GM21528 (cell line): Measurements from ENCODE around the gene UGT1A5.

Source experiments
- ATAC-seq: cut with Tn5 transposase; IDR thresholded peaks from one replicate; pipeline ENCODE4 v1.9.1; 2021; ENCODE audit warnings: mild to moderate bottlenecking, moderate library complexity; ENCODE audit not compliant: unreplicated experiment, low FRiP score

The UGT1A5 gene

GRCh38 chr2:233712611-233713261, at the start of gene UGT1A5:
UGT1A5 (plus strand) TSS chr2:233712907; CDS start chr2:233712992, 85 bp downstream.
- no peak for ATAC-seq

DNA sequence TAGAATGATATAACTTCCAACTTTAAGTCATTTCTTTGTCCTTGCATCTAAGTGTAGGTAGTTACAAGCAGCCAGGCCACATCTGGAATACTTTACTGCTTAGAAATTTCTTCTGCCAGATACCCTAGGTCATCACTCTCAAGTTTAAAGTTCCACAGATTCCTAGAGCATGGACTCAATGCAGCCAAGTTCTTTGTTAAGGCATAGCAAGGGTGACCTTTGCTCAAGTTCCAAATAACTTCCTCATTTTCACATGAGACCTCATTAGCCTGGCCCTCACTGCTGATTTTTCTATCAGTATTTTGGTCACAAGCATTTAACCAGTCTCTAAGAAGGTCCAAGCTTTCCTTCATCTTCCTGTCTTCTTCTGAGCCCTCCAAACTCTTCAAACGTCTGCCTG, 48.8 kb upstream of the UGT1A5 start:
- ATAC-seq, result no peak

DNA sequence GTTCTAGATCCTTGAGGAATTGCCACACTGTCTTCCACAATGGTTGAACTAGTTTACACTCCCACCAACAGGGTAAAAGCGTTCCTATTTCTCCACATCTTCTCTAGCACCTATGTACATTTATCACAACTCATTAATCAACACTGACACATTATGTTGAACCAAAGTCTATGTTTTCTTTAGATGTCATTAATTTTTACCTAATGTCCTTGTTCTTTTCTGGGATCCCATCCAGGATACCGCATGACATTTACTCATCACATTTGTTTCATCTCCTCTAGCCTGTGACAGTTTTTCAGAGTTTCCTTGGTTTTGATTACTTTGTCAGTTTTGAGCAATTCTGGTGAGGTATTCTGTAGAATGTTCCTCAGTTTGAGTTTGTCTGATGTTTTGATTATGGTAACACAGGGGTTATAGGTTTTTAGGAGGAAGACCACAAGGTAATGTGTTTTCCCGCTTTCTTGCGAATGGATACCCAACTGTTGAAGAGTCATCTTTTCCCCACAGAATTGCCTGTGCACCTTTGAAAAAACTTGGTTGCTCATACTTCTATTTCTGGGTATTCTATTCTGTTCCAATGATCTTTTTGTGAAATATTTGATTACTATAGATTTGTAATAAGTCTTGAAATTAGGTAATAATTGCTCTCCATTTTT, 44.0 kb upstream of the UGT1A5 start:
- ATAC-seq, result no peak

DNA sequence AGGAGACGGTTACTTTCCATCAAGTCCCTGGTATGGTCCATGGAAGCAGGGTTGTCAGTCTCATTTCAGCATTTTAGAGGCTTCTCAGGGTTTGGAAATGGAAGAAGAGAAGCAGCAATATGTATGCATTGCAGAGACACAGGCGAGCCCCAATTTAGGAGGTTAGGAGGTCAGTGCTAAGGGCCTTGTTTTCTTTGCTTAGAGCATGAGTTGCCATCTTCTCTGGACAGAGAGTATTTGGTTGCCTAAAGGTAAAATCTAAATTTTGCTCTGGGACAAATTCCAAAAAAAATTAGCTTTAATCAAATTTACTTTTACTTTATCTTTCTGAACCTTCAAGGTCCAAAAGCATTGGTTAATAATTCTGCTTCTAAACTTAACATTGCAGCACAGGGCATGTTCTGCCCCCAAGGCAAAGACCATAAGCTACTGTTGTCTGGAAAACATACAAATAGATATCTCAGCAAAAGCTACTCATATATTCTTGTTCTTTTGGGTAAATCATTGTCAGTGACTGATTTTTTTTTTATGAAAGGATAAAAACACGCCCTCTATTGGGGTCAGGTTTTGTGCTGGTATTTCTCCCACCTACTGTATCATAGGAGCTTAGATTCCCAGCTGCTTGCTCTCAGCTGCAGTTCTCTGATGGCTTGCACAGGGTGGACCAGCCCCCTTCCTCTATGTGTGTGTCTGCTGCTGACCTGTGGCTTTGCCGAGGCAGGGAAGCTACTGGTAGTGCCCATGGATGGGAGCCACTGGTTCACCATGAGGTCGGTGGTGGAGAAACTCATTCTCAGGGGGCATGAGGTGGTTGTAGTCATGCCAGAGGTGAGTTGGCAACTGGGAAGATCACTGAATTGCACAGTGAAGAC, 41.2 kb upstream of the UGT1A5 start, which contains the start of gene UGT1A9:
Gene UGT1A9, plus strand, starts transcription at position 609 of the 872 bp plus-strand sequence. Its CDS starts 37 bp downstream, at position 646.
- ATAC-seq, result no peak

DNA sequence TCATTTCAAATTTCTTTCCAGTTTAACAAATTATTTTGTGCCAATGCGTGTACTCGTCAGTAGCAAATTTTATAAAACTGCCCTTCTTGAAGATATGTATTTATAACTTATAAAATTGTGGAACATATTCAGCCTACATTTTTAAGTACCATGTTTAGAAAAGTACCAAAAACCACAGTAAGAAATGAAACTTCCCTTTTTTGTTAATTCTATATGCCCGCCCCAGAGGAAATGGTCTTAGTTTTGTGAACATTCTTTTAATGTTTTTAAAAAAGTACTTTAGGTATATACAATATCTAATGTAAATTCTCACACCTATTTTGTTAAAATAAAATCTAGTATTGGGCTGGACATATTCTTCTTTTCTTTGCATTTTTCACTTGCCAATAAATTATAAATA, 39.8 kb upstream of the UGT1A5 start:
- no peak for ATAC-seq

GRCh38 chr2:233673896-233674295, 38.8 kb upstream of the UGT1A5 start:
- no peak for ATAC-seq

DNA sequence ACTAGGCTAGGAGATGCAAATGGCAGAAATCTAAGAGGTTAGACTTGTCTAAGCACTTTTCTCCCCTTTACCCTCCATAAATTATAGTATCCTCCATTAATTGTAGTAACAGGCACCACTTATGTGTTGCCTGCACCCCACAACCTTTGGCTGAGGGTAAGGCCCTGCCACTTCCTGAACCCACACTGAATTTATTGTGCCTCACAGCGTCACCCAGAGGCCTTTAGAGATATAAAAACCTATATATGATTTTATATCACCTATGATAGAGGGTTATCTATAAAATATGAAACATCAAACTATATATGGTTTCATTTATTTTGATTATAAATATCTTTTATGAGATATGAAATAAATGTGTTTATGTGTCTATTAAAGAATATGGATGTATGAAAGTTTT, 38.4 kb upstream of the UGT1A5 start:
- no peak for ATAC-seq

GRCh38 chr2:233674995-233675394, 37.7 kb upstream of the UGT1A5 start:
- no peak for ATAC-seq

DNA sequence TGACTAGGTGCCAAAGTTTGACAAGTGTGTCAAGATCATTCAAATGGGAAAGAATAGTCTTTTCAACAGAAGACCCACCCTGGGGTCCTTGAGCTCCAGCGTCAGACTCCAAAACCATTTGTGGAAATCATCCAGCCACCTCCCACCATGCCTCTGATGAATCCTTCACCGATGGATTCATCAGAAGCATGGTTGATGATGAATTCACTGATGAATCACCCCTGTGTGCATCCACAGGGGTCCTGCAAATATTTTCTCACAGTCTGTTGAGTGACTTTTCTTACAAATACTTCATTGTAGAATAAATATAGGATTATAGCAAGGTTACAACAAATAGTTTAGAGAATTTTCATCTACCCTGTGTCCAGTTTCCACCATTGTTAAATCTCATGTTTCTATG, 36.7 kb upstream of the UGT1A5 start:
- no peak for ATAC-seq

DNA sequence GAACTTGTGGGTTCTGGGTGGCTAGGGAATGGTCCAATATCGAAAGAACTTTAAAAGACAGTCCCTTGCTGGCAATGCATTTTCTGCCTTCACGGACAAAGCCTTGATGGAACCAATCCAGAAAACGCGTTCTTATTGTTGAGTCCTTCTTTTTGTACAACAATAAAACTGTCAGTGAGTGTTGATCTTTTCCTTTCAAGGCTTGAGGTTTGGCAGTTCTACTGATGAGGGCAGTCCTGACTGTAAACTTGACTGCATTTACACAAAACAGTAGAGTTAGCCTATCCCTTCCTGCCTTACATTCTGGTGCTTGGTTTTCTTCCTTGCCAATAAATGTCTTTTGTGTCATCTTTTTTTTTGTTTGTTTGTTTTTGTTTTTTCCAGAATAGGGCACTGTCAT, 33.5 kb upstream of the UGT1A5 start:
- no peak for ATAC-seq

GRCh38 chr2:233680361-233681045, 32.2 kb upstream of the UGT1A5 start:
- ATAC-seq, result no peak

- ATAC-seq, result no peak
These were observed 31.1 kb upstream of the UGT1A5 start, which contains the start of gene UGT1A7 for GRCh38 chr2:233681521-233682099. UGT1A7 (plus strand) TSS chr2:233681901; CDS start chr2:233681938, 37 bp downstream.

GRCh38 chr2:233684640-233685039, 28.1 kb upstream of the UGT1A5 start:
- ATAC-seq, result no peak

- no peak for ATAC-seq
These were observed 25.8 kb upstream of the UGT1A5 start for GRCh38 chr2:233686928-233687327.

DNA sequence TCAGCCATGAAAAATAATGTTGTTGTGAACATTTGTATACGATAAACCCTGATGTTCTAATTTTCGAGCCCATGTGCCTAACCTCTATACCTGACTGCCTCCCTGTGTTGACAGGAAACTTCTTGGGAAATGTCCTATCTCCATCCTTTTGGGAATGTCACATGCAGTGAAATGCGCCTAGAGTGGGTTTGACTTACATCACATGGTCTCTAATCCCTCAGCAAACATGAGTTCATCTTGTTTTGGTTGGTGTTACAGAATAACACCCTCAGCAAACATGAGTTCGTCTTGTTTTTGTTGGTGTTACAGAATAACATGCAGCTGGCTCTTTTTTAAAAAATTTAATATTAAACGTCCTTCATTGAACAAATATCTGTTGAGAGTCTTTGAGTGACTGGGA, 24.4 kb upstream of the UGT1A5 start:
- no peak for ATAC-seq

DNA sequence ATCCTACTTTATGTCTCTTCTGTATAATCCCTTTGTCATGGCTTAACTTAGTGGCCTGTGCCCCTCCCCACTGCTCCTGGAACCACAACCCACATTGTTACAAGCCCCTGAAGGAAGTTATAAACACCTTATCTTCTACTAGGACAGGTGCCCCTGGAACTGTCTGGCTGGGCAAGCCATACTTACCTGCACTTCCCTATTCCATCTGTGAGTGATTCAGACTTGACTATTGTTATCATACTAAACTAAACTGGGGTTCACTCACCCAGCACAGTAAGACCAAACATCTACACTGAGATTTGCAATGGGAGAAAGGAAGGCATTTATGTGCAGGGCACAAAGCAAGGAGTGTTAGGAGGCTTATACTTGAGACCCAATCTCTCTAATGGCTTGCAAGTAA, 23.7 kb upstream of the UGT1A5 start:
- no peak for ATAC-seq

DNA sequence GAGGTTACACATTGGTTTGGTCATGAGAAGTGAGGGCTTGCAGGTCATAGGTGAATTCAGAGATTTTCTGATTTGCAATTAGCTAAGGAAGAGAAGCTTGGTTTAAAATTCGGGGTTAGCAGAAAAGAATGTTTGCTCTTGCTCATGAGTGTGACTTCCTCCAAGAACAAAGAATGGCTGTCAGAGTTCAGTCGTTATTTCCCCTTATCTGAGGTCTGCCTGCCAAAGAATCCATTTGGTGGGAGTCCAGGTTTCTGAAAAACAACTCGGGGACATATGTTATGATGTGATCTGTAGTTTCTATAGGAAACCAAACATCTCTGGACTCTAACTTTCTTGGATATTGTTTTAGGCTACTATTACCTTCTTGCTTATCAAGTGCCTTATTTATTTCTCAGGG, 23.2 kb upstream of the UGT1A5 start:
- ATAC-seq, result no peak

- no peak for ATAC-seq
These were observed 22.3 kb upstream of the UGT1A5 start for GRCh38 chr2:233690444-233690843.

DNA sequence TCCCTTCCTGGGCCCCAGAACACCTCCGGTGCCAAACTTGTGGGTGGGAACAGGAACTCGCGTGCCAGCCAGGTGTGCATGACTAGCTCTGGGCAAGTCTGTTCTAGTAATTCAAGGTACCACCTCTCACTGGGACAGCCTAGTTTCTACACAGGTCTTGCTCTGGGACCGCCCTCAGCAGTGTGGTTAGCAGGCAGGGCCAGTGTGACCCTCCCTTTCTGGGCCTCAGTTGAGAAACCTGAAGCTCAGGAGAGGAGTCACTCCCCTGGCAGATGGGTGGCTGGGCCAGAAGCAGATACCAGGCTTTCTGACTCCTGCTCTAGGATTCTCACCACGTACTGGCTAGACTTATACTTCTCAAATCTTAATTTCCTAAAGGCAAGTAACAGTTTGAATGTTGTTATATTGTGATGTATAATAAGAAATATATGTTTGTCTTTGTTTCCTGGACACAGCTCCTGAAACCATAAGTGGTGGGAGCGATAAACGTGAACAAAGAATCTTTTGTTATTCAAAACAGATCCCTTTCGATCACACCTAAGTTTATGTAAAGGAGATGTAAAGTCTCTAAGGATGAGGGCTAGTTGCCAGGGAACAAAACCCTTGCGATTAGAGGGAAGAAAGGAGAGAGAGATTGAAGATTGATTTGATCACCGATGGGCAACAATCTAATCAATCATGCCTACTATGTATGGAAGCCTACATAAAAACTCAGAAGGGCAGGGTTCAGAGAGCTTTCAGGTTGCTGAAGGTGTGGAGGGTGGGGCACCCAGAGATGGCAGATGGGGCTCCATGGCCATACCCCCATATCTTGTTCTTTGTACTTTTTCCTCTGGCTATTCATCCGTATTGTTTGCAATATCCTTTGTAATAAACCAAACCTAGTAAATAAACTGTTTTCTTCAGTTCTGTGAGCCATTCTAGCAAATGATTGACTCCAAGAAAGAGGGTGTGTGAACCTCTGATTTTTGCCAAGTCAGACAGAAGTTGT, 21.0 kb upstream of the UGT1A5 start:
- ATAC-seq, result no peak
